ENCODE results near the gene HES2. TPM values are rescaled to one million over a fixed set of nuclear protein-coding genes. Genes with fewer than 3 reads are reported as not detected.

HES2 gene
- polyA plus RNA-seq, 2 of the 4 experiments (the other 2 are of a cell fraction) = 0.75 to 1.8 TPM

- WGBS (ENCODE audit: missing lambda C conversion rate) = 0% methylated on average over 12 of the region's 87 CpGs
- peak within 1 kb of the TSS; percentile 52 for H3K4me3 ChIP-seq
- no peaks in the 10 kb centered on the region for H3K9me3 ChIP-seq
- DNase-seq (ENCODE audit: low read depth in 1 of 2, low spot score in 1 of 2) (peak; percentile 68 to 89), ATAC-seq (peak; percentile 93 to 94), FAIRE-seq (no peak)
- ChIA-PET CTCF (interaction anchor here (1.3 to 34.5 kb wide), 6 partner anchors 11 to 147 kb away, joined by 3 to 575 read pairs (median 8); no protein-coding TSS in a partner anchor), POLR2A (interaction anchor here (0.6 to 1.6 kb wide), 7 partner anchors 9 to 1333 kb away, joined by 3 to 9 read pairs (median 4); no protein-coding TSS in a partner anchor)
- TF ChIP-seq NR3C1 (IDR thresholded peaks at IDR 0.05) (no peak), RARB (CRISPR knock-in tag; IDR thresholded peaks at IDR 0.05) (no peak), KDM5A (IDR thresholded peaks at IDR 0.05) (no peak), FOSL2 (IDR thresholded peaks at IDR 0.05) (no peak), FOSL2 (CRISPR knock-in tag; IDR thresholded peaks at IDR 0.05) (no peak), MAZ (IDR thresholded peaks at IDR 0.05; ENCODE audit: borderline replicate concordance, low read depth, low read length) (no peak), JUNB (IDR thresholded peaks at IDR 0.05) (no peak), ESRRA (IDR thresholded peaks at IDR 0.05; ENCODE audit: borderline replicate concordance, low read length) (no peak), CHD4 (IDR thresholded peaks at IDR 0.05; ENCODE audit: borderline replicate concordance) (no peak), E2F6 (IDR thresholded peaks at IDR 0.05; ENCODE audit: borderline replicate concordance, low read depth) (peak; percentile 70), HOXB13 (CRISPR knock-in tag; IDR thresholded peaks at IDR 0.05; ENCODE audit: low read depth) (no peak), HOXA7 (CRISPR knock-in tag; IDR thresholded peaks at IDR 0.05) (no peak), FOSB (CRISPR knock-in tag; IDR thresholded peaks at IDR 0.05) (no peak), TFCP2L1 (CRISPR knock-in tag; IDR thresholded peaks at IDR 0.05) (no peak), ZC3H11A (IDR thresholded peaks at IDR 0.05) (no peak), EHMT2 (IDR thresholded peaks at IDR 0.05; ENCODE audit: low read depth) (no peak), PHF8 (IDR thresholded peaks at IDR 0.05; ENCODE audit: borderline replicate concordance, low read depth) (peak; percentile 81), KDM1A (IDR thresholded peaks at IDR 0.05; ENCODE audit: low read depth) (no peak), TP53 (CRISPR knock-in tag; IDR thresholded peaks at IDR 0.05) (no peak), MAFK (IDR thresholded peaks at IDR 0.05; ENCODE audit: partially characterized antibody) (no peak), POLR2A (IDR thresholded peaks at IDR 0.05; ENCODE audit: low read length) (peak; percentile 20; the same call in 1 of the 2 replicates), JUN (IDR thresholded peaks at IDR 0.05) (peak in 1 of 2 experiments; percentile 51; a peak in 2 of 5 replicates), MYC (IDR thresholded peaks at IDR 0.05; ENCODE audit: borderline replicate concordance, low read length) (peak; percentile 32; the same call in 1 of the 2 replicates), HOXB5 (CRISPR knock-in tag; IDR thresholded peaks at IDR 0.05) (no peak), RCOR1 (IDR thresholded peaks at IDR 0.05; ENCODE audit: low read depth, low read length) (no peak), CBX8 (IDR thresholded peaks at IDR 0.05) (no peak), NPAS2 (CRISPR knock-in tag; IDR thresholded peaks at IDR 0.05; ENCODE audit: borderline replicate concordance) (no peak), ELK1 (IDR thresholded peaks at IDR 0.05; ENCODE audit: low read depth, low read length) (no peak), CHD2 (IDR thresholded peaks at IDR 0.05; ENCODE audit: low read length, partially characterized antibody) (no peak), GATA3 (IDR thresholded peaks at IDR 0.05; ENCODE audit: borderline replicate concordance) (no peak), POLR2AphosphoS2 (conservative IDR thresholded peaks at IDR 0.05; ENCODE audit: low read length) (no peak)
- TF ChIP-seq, protein P1, sequence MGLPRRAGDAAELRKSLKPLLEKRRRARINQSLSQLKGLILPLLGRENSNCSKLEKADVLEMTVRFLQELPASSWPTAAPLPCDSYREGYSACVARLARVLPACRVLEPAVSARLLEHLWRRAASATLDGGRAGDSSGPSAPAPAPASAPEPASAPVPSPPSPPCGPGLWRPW (IDR thresholded peaks at IDR 0.05) = no peak
- TF ChIP-seq, protein P2, sequence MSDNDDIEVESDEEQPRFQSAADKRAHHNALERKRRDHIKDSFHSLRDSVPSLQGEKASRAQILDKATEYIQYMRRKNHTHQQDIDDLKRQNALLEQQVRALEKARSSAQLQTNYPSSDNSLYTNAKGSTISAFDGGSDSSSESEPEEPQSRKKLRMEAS (IDR thresholded peaks at IDR 0.05) = peak; percentile 86
- TF ChIP-seq, protein P3, sequence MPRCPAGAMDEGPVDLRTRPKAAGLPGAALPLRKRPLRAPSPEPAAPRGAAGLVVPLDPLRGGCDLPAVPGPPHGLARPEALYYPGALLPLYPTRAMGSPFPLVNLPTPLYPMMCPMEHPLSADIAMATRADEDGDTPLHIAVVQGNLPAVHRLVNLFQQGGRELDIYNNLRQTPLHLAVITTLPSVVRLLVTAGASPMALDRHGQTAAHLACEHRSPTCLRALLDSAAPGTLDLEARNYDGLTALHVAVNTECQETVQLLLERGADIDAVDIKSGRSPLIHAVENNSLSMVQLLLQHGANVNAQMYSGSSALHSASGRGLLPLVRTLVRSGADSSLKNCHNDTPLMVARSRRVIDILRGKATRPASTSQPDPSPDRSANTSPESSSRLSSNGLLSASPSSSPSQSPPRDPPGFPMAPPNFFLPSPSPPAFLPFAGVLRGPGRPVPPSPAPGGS (IDR thresholded peaks at IDR 0.05) = peak; percentile 53; the same call in 1 of the 3 replicates
- TF ChIP-seq, protein P4, sequence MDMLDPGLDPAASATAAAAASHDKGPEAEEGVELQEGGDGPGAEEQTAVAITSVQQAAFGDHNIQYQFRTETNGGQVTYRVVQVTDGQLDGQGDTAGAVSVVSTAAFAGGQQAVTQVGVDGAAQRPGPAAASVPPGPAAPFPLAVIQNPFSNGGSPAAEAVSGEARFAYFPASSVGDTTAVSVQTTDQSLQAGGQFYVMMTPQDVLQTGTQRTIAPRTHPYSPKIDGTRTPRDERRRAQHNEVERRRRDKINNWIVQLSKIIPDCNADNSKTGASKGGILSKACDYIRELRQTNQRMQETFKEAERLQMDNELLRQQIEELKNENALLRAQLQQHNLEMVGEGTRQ (IDR thresholded peaks at IDR 0.05) = peak; percentile 60; the same call in 1 of the 2 replicates
- TF ChIP-seq, protein P5, sequence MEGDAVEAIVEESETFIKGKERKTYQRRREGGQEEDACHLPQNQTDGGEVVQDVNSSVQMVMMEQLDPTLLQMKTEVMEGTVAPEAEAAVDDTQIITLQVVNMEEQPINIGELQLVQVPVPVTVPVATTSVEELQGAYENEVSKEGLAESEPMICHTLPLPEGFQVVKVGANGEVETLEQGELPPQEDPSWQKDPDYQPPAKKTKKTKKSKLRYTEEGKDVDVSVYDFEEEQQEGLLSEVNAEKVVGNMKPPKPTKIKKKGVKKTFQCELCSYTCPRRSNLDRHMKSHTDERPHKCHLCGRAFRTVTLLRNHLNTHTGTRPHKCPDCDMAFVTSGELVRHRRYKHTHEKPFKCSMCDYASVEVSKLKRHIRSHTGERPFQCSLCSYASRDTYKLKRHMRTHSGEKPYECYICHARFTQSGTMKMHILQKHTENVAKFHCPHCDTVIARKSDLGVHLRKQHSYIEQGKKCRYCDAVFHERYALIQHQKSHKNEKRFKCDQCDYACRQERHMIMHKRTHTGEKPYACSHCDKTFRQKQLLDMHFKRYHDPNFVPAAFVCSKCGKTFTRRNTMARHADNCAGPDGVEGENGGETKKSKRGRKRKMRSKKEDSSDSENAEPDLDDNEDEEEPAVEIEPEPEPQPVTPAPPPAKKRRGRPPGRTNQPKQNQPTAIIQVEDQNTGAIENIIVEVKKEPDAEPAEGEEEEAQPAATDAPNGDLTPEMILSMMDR (IDR thresholded peaks at IDR 0.05) = no peak
- peaks cover 9% of the 10 kb centered on the region for H3K4me1 ChIP-seq
- H3K27ac ChIP-seq = peak within 1 kb of the TSS; percentile 86 to 93
- H3K4me2 ChIP-seq = peak within 1 kb of the TSS; percentile 91
These were observed 26.1 kb downstream of the HES2 start, which contains the start of gene ACOT7 for GRCh38 chr1:6393400-6394187. Gene ACOT7 (minus strand): TSS chr1:6393767. CDS start chr1:6393399, 368 bp downstream.

Measured in A549 (cell line).